Measurements from ENCODE around the gene SLC13A3.
A peak's percentile ranks its signal among the peaks of the same experiment; 100 is the strongest.
"Not testable (repeated sequence)": the region's sequence is repeated elsewhere in the genome, so short reads cannot be mapped to it uniquely, and the experiment has no call there.

The SLC13A3 gene

GRCh38 chr20:46688151-46689081 lies 37.2 kb upstream of the SLC13A3 start:
- Histone ChIP-seq H3K36me3 (ENCODE audit: insufficient read depth, low read length) (peaks cover 9% of the 10 kb centered on the region), H3K4me1 (ENCODE audit: insufficient read depth, low read length) (peaks cover 3% of the 10 kb centered on the region), H3K9ac (ENCODE audit: low read depth, low read length) (peak overlapping the region; percentile 87), H3K9me3 (ENCODE audit: control insufficient read depth, insufficient read depth, low read length) (no peaks in the 10 kb centered on the region)

- H3K9me3 ChIP-seq (ENCODE audit: control insufficient read depth, insufficient read depth, low read length): no peaks in the 10 kb centered on the region
- H3K36me3 ChIP-seq (ENCODE audit: insufficient read depth, low read length): peaks cover 12% of the 10 kb centered on the region
- peak overlapping the region; percentile 70 for H3K9ac ChIP-seq (ENCODE audit: low read depth, low read length)
- peaks cover 22% of the 10 kb centered on the region for H3K4me1 ChIP-seq (ENCODE audit: insufficient read depth, low read length)
These were observed 32.9 kb upstream of the SLC13A3 start for GRCh38 chr20:46683939-46684750.

- H3K9me3 ChIP-seq (ENCODE audit: control insufficient read depth, insufficient read depth, low read length): no peaks in the 10 kb centered on the region
- peaks cover 22% of the 10 kb centered on the region for H3K4me1 ChIP-seq (ENCODE audit: insufficient read depth, low read length)
- H3K9ac ChIP-seq (ENCODE audit: low read depth, low read length): peak overlapping the region; percentile 70
- H3K36me3 ChIP-seq (ENCODE audit: insufficient read depth, low read length): peaks cover 12% of the 10 kb centered on the region
These were observed 32.3 kb upstream of the SLC13A3 start for GRCh38 chr20:46683668-46683938.

GRCh38 chr20:46683011-46683667 lies 31.9 kb upstream of the SLC13A3 start:
- Histone ChIP-seq H3K9me3 (ENCODE audit: control insufficient read depth, insufficient read depth, low read length) (no peaks in the 10 kb centered on the region), H3K36me3 (ENCODE audit: insufficient read depth, low read length) (peaks cover 12% of the 10 kb centered on the region), H3K4me1 (ENCODE audit: insufficient read depth, low read length) (peaks cover 22% of the 10 kb centered on the region), H3K9ac (ENCODE audit: low read depth, low read length) (peak overlapping the region; percentile 70)

GRCh38 chr20:46682063-46682821 lies 31.0 kb upstream of the SLC13A3 start:
- Histone ChIP-seq H3K9ac (ENCODE audit: low read depth, low read length) (0 out of 2 replicates have a peak overlapping the region, but pooled peaks have one; percentile 14), H3K4me1 (ENCODE audit: insufficient read depth, low read length) (peaks cover 22% of the 10 kb centered on the region), H3K9me3 (ENCODE audit: control insufficient read depth, insufficient read depth, low read length) (no peaks in the 10 kb centered on the region), H3K36me3 (ENCODE audit: insufficient read depth, low read length) (peaks cover 12% of the 10 kb centered on the region)

- H3K9ac ChIP-seq (ENCODE audit: low read depth, low read length): no peak overlapping the region
- H3K36me3 ChIP-seq (ENCODE audit: insufficient read depth, low read length): 0 out of 2 replicates have a peak, but pooled peaks cover 3% of the 10 kb centered on the region
- peaks cover 22% of the 10 kb centered on the region for H3K4me1 ChIP-seq (ENCODE audit: insufficient read depth, low read length)
- H3K9me3 ChIP-seq (ENCODE audit: control insufficient read depth, insufficient read depth, low read length): no peaks in the 10 kb centered on the region
These were observed 30.0 kb upstream of the SLC13A3 start for GRCh38 chr20:46681032-46681854.

GRCh38 chr20:46680684-46681031 lies 29.4 kb upstream of the SLC13A3 start:
- no peaks in the 10 kb centered on the region for H3K9me3 ChIP-seq (ENCODE audit: control insufficient read depth, insufficient read depth, low read length)
- no peak overlapping the region for H3K9ac ChIP-seq (ENCODE audit: low read depth, low read length)
- peaks cover 22% of the 10 kb centered on the region for H3K4me1 ChIP-seq (ENCODE audit: insufficient read depth, low read length)
- H3K36me3 ChIP-seq (ENCODE audit: insufficient read depth, low read length): 0 out of 2 replicates have a peak, but pooled peaks cover 3% of the 10 kb centered on the region

- Histone ChIP-seq H3K9ac (ENCODE audit: low read depth, low read length) (no peak overlapping the region), H3K4me1 (ENCODE audit: insufficient read depth, low read length) (peaks cover 20% of the 10 kb centered on the region), H3K9me3 (ENCODE audit: control insufficient read depth, insufficient read depth, low read length) (no peaks in the 10 kb centered on the region), H3K36me3 (ENCODE audit: insufficient read depth, low read length) (0 out of 2 replicates have a peak, but pooled peaks cover 3% of the 10 kb centered on the region)
These were observed 27.3 kb upstream of the SLC13A3 start for GRCh38 chr20:46678516-46678915.

GRCh38 chr20:46677608-46678007 lies 26.3 kb upstream of the SLC13A3 start:
- H3K4me1 ChIP-seq (ENCODE audit: insufficient read depth, low read length): peaks cover 11% of the 10 kb centered on the region
- no peak overlapping the region for H3K9ac ChIP-seq (ENCODE audit: low read depth, low read length)
- H3K9me3 ChIP-seq (ENCODE audit: control insufficient read depth, insufficient read depth, low read length): no peaks in the 10 kb centered on the region
- H3K36me3 ChIP-seq (ENCODE audit: insufficient read depth, low read length): 0 out of 2 replicates have a peak, but pooled peaks cover 3% of the 10 kb centered on the region

GRCh38 chr20:46676649-46677316 lies 25.5 kb upstream of the SLC13A3 start:
- not testable (repeated sequence) for H3K4me1 ChIP-seq (ENCODE audit: insufficient read depth, low read length); H3K36me3 ChIP-seq (ENCODE audit: insufficient read depth, low read length); H3K9ac ChIP-seq (ENCODE audit: low read depth, low read length); H3K9me3 ChIP-seq (ENCODE audit: control insufficient read depth, insufficient read depth, low read length)

- Histone ChIP-seq H3K9ac (ENCODE audit: low read depth, low read length) (no peak overlapping the region), H3K4me1 (ENCODE audit: insufficient read depth, low read length) (no peaks in the 10 kb centered on the region; the same call in 1 of the 2 replicates)
These were observed 23.2 kb upstream of the SLC13A3 start for GRCh38 chr20:46674253-46675083.

More at GRCh38 chr20:46674253-46675083, 23.2 kb upstream of the SLC13A3 start:
- Histone ChIP-seq H3K36me3 (ENCODE audit: insufficient read depth, low read length) (no peaks in the 10 kb centered on the region), H3K9me3 (ENCODE audit: control insufficient read depth, insufficient read depth, low read length) (no peaks in the 10 kb centered on the region)

Measured in ES-I3 (cell line).